Ecto neural progenitor cell (in vitro differentiated cells): ENCODE results near the gene RGS7.
"Not testable (repeated sequence)": the region's sequence is repeated elsewhere in the genome, so short reads cannot be mapped to it uniquely, and the experiment has no call there.

Source experiments
- DNase-seq: peaks from one replicate; pipeline ENCODE4 v3.0.0-alpha.2; 2018; ENCODE audit warnings: low spot score

RGS7 gene

DNA sequence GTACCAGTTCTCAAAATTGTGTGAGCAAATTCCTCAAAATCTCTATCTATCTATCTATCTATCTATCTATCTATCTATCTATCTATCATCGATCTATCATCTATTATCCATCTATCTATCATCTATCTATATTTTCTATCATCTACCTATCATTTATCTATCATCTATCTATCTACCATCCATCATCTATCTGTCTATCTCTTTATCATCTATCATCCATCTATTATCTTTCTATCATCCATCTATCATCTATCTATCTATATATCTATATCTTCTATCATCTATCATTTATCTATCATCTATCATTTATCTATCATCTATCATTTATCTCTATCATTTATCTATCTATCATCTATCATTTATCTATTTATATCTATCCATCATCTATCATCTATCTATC lies 380.3 kb downstream of the RGS7 start:
- no peak for DNase-seq

- DNase-seq = no peak
Measured at GRCh38 chr1:240973875-240974274, 383.1 kb downstream of the RGS7 start.

GRCh38 chr1:240972059-240972458 lies 384.9 kb downstream of the RGS7 start:
- DNase-seq = not testable (repeated sequence)

- DNase-seq = no peak
Measured at GRCh38 chr1:240970253-240970652, 386.8 kb downstream of the RGS7 start.

- no peak for DNase-seq
Measured at GRCh38 chr1:240968864-240969263, 388.1 kb downstream of the RGS7 start.

- DNase-seq = no peak
Measured at GRCh38 chr1:240967070-240967724, 389.8 kb downstream of the RGS7 start.

DNA sequence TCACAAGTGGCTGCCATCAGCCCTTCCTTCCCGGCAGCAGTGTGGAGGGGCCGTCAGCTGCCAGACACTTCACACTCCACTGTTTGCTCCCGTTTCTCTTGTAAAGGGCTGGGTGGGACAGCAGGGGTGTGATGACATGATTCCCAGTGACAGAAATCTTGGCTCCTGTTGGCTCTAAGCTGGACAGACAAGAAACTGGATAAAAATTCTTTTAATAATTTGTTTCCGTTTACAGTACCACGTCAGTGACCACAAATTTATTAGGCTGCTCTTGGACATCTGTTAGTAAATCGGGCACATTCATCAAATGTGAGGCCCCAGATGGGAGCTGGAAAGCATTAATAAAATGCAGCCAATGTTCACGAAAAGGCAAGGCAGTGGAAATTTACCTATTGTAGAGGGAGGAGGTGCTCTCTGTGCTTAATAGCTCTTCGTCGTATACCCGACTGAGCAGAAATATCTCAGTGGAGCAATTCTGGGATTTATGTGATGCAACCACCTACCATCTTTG lies 391.4 kb downstream of the RGS7 start:
- DNase-seq = no peak

DNA sequence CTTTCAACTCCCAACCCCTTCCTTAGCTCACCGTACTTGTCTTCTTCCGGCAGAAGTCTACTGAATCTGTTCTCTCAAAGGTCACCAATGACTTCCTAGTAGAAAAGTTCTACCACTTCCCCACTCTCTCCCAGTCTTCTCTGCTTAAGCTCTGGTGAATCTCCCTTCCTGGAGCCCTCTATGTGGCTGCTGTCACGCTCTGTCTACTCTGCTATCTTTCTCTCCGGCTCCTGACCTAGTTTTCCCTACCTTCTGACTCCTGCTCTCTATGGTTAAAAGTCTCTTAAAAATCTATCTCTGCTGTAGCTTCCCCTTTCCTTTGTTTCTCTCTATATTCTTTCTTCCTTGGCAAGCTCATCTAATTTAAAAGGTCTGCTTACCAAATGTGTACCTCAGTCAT lies 394.9 kb downstream of the RGS7 start:
- no peak for DNase-seq

GRCh38 chr1:240956424-240956823 lies 400.6 kb downstream of the RGS7 start:
- no peak for DNase-seq

GRCh38 chr1:240956020-240956419 lies 401.0 kb downstream of the RGS7 start:
- no peak for DNase-seq

DNA sequence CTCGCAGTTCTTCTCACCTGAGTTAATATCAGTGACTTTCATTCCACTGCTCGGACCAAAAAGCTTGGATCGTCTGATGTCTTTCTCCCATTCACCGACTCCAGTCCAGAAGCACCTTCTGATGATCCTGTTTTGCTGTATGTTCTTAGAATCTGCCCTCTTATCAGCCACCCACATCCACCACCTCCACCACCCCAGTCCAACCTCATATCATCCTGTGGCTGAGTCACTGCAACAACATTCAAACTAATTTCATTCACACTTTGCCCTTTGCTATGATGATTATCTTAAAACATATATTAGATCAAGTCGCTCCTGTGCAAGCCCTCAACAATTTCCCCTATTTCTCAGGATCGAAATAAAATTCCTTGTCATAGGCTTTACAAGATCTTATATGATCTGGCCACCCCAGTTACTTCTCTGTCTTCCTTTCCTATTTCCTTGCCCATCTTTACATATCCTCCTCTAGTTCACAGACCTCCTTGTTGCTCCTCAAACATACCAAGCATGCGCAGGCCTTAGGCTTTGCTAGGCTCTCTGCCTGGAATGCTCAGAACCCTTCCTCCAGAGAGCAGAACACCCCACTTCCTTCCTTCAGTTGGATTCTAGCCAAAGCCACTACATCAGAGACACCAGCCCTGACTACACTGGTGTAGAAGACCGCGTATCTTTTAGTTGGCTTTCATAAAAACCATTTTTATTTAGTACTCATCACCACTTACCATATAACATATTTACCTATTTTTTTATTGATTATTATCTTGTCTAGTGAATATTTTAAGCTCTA lies 409.4 kb downstream of the RGS7 start:
- DNase-seq = no peak

- no peak for DNase-seq
Measured at GRCh38 chr1:240946926-240947325, 410.1 kb downstream of the RGS7 start.

DNA sequence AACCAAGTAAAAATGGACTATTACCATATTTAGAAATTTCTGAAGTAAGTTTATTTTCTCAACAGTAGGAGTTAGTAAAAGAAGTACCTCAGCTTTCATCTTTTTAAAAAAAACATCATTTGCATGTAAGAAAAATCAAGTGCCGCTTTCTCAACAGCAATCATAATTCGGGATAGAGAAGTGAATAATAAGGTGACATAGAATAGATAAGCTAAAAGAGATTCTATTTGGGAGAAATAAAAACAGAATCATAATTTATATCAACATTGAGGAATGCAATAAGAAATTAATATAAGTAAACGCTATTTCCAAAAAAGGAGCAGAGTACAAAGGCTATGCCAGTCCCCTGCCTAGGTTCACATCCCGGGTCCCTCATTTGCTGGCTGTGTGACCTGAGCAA lies 414.1 kb downstream of the RGS7 start:
- no peak for DNase-seq

- DNase-seq = no peak
Measured at GRCh38 chr1:240941701-240942370, 415.2 kb downstream of the RGS7 start.

- no peak for DNase-seq
Measured at GRCh38 chr1:240936911-240937668, 419.9 kb downstream of the RGS7 start.

- no peak for DNase-seq
Measured at GRCh38 chr1:240935920-240936319, 421.1 kb downstream of the RGS7 start.

GRCh38 chr1:240931031-240931430 lies 426.0 kb downstream of the RGS7 start:
- DNase-seq = no peak

GRCh38 chr1:240928265-240928664 lies 428.7 kb downstream of the RGS7 start:
- DNase-seq = no peak

- no peak for DNase-seq
Measured at GRCh38 chr1:240927821-240928220, 429.2 kb downstream of the RGS7 start.

- DNase-seq = no peak
Measured at GRCh38 chr1:240925273-240925672, 431.7 kb downstream of the RGS7 start.

GRCh38 chr1:240917976-240918375 lies 439.0 kb downstream of the RGS7 start:
- DNase-seq = no peak

DNA sequence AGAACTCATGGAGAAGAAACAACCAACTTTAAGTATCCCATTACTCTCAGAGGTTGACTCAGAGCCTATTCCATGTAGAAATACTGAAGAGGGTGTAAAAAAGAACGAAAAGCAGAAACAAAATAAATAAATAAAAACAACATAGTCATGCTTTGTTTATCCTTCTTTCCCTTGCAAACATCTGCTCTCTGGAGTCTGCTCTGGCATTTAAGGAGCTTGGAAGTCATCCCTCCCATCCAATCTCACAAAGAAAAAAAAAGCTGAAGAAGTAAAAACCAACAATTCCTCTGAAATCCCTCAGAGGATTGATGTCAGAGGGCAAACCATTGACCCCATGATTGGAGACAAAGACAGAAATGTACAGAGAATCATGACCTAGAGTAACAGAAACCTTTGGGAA lies 442.5 kb downstream of the RGS7 start:
- DNase-seq = no peak
